Keratinocyte (primary cell): Measurements from ENCODE around the gene ARHGEF28. TPM values are rescaled to one million over a fixed set of nuclear protein-coding genes. Genes with fewer than 3 reads are reported as not detected.

Experiments
- DNase-seq: peaks from one replicate; pipeline ENCODE4 v3.0.0-alpha.2; 2011; ENCODE audit warnings: low read depth, missing footprints, low spot score
- FAIRE-seq: peaks from 2 replicates; lab custom pipeline; 2011; peaks lifted over from hg19 to GRCh38; lab: Jason Lieb, UNC
- H2AFZ ChIP-seq: 2 replicates; pipeline ENCODE4 v1.6.0; 2012; ENCODE audit warnings: low read length, control low read depth, inconsistent platforms; ENCODE audit not compliant: control insufficient read depth
- H3K27ac ChIP-seq: 2 replicates; pipeline ENCODE4 v1.5.1; 2011; ENCODE audit warnings: low read length; ENCODE audit not compliant: control insufficient read depth, insufficient read depth
- H3K27me3 ChIP-seq: 3 replicates; pipeline ENCODE4 v1.6.0; 2011; ENCODE audit warnings: low read length; ENCODE audit not compliant: control insufficient read depth, insufficient read depth; ENCODE audit errors: extremely low read depth
- H3K36me3 ChIP-seq, 2 experiments: 2 replicates in 1 of 2; 3 replicates in 1 of 2; pipeline ENCODE4 v1.5.1; 2011; ENCODE audit warnings: low read length in 2 of 2, mild to moderate bottlenecking in 1 of 2; ENCODE audit not compliant: control insufficient read depth in 2 of 2, insufficient read depth in 2 of 2; ENCODE audit errors: extremely low read depth in 1 of 2
- H3K4me1 ChIP-seq: 3 replicates; pipeline ENCODE4 v1.5.1; 2011; ENCODE audit warnings: low read length; ENCODE audit not compliant: control insufficient read depth, insufficient read depth; ENCODE audit errors: extremely low read depth
- H3K4me2 ChIP-seq: 3 replicates; pipeline ENCODE4 v1.6.0; 2011; ENCODE audit warnings: low read depth, low read length; ENCODE audit not compliant: control insufficient read depth, insufficient read depth; ENCODE audit errors: extremely low read depth
- H3K4me3 ChIP-seq, 3 experiments: fragments of 200-600 bp in 1 of 3; sonication (generic) in 1 of 3; 2 replicates in 2 of 3; 3 replicates in 1 of 3; pipeline ENCODE4 v1.5.1; 2011 to 2016; ENCODE audit warnings: low read length in 3 of 3, mild to moderate bottlenecking in 3 of 3, control low read depth in 2 of 3, inconsistent platforms in 1 of 3, low read depth in 1 of 3, mixed read lengths in 1 of 3, mixed run types in 1 of 3, moderate library complexity in 1 of 3; ENCODE audit not compliant: control insufficient read depth in 2 of 3, insufficient read depth in 2 of 3; ENCODE audit errors: extremely low read depth in 1 of 3
- H3K79me2 ChIP-seq: 2 replicates; pipeline ENCODE4 v1.6.0; 2012; ENCODE audit warnings: low read length; ENCODE audit not compliant: control insufficient read depth, insufficient read depth
- H3K9ac ChIP-seq: 3 replicates; pipeline ENCODE4 v1.6.0; 2011; ENCODE audit warnings: low read length; ENCODE audit not compliant: control insufficient read depth, insufficient read depth; ENCODE audit errors: extremely low read depth
- H3K9me1 ChIP-seq: 3 replicates; pipeline ENCODE4 v1.6.0; 2011; ENCODE audit warnings: low read length; ENCODE audit not compliant: control insufficient read depth, insufficient read depth; ENCODE audit errors: extremely low read depth
- H3K9me3 ChIP-seq: 2 replicates; pipeline ENCODE4 v1.5.1; 2012; ENCODE audit warnings: low read depth, low read length; ENCODE audit not compliant: control insufficient read depth
- H4K20me1 ChIP-seq: 3 replicates; pipeline ENCODE4 v1.6.0; 2011; ENCODE audit warnings: low read length; ENCODE audit not compliant: control insufficient read depth, insufficient read depth; ENCODE audit errors: extremely low read depth
- EZH2 ChIP-seq: IDR thresholded peaks from one replicate; pipeline ENCODE4 v1.6.1; 2012; ENCODE audit warnings: inconsistent platforms, mild to moderate bottlenecking, low read length, moderate library complexity
- dilution Hi-C: fragments of 300-500 bp; cut with MboI; formaldehyde crosslinking; loops from one replicate; pipeline ENCODE4 v1.7.0; 2020; ENCODE audit warnings: low sequenced_read_pairs; ENCODE audit not compliant: extremely low pct_ligation_motif_present
- polyA plus RNA-seq, 5 experiments: library from polyadenylated mRNA; depleted of rRNA in 3 of 5; stranded (reverse) in 3 of 5; stranded (forward) in 1 of 5; unstranded in 1 of 5; fragments of >200 nt; gene quantifications; 1 replicate in 1 of 5; 2 replicates in 3 of 5; 3 replicates in 1 of 5; pipeline versions ENCODE4 v1.2.1 to v1.2.3, GENCODE V29; 2011 to 2012; ENCODE audit warnings: missing spikeins in 2 of 5, low read depth in 1 of 5, low replicate concordance in 1 of 5
- TF ChIP-seq, protein P1 (sequence below), 3 experiments: IDR thresholded peaks in 1 of 3; conservative IDR thresholded peaks in 1 of 3; optimal IDR thresholded peaks in 1 of 3; 2 replicates in 2 of 3; 3 replicates in 1 of 3; pipeline versions ENCODE3 to v1.5.1; 2011; ENCODE audit warnings: low read length in 3 of 3, mild to moderate bottlenecking in 3 of 3, moderate library complexity in 2 of 3, control low read depth in 1 of 3, inconsistent platforms in 1 of 3; ENCODE audit not compliant: insufficient read depth in 2 of 3; ENCODE audit errors: extremely low read depth in 1 of 3

ARHGEF28 gene
- polyA plus RNA-seq, 1 donor (not counting 4 experiments of a cell fraction or from before 2014, with no cell fraction given) = 31.6 TPM

- H3K4me3 ChIP-seq = no peak overlapping the region
- H4K20me1 ChIP-seq = no peaks in the 10 kb centered on the region
- peak overlapping the region; percentile 66 for H3K27ac ChIP-seq
- dilution Hi-C loops = no loop called here
- FAIRE-seq (no peak), DNase-seq (no peak)
- no peak overlapping the region for H3K9ac ChIP-seq
- H3K27me3 ChIP-seq = no peaks in the 10 kb centered on the region
- no peaks in the 10 kb centered on the region for H3K79me2 ChIP-seq
- no peaks in the 10 kb centered on the region for H3K9me1 ChIP-seq
- H3K36me3 ChIP-seq = no peaks in the 10 kb centered on the region
- H3K4me2 ChIP-seq = peak overlapping the region; percentile 72
- H3K4me1 ChIP-seq = peaks cover 13% of the 10 kb centered on the region
- TF ChIP-seq EZH2 = no peak
- TF ChIP-seq, protein P1, sequence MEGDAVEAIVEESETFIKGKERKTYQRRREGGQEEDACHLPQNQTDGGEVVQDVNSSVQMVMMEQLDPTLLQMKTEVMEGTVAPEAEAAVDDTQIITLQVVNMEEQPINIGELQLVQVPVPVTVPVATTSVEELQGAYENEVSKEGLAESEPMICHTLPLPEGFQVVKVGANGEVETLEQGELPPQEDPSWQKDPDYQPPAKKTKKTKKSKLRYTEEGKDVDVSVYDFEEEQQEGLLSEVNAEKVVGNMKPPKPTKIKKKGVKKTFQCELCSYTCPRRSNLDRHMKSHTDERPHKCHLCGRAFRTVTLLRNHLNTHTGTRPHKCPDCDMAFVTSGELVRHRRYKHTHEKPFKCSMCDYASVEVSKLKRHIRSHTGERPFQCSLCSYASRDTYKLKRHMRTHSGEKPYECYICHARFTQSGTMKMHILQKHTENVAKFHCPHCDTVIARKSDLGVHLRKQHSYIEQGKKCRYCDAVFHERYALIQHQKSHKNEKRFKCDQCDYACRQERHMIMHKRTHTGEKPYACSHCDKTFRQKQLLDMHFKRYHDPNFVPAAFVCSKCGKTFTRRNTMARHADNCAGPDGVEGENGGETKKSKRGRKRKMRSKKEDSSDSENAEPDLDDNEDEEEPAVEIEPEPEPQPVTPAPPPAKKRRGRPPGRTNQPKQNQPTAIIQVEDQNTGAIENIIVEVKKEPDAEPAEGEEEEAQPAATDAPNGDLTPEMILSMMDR (optimal IDR thresholded peaks at IDR 0.05 in 1 of 3, IDR thresholded peaks at IDR 0.05 in 1 of 3, conservative IDR thresholded peaks at IDR 0.05 in 1 of 3; ENCODE audit: extremely low read depth in 1 of 3, insufficient read depth in 2 of 3, low read length in 3 of 3) = no peak
- H3K9me3 ChIP-seq = no peaks in the 10 kb centered on the region
- no peak overlapping the region for H2AFZ ChIP-seq
These were observed 332.0 kb downstream of the ARHGEF28 start for GRCh38 chr5:73958037-73958436.

GRCh38 chr5:73960023-73960422 is 334.0 kb downstream of the ARHGEF28 start:
- no peaks in the 10 kb centered on the region for H3K36me3 ChIP-seq
- H3K4me1 ChIP-seq = peaks cover 13% of the 10 kb centered on the region
- FAIRE-seq (no peak), DNase-seq (no peak)
- H3K27me3 ChIP-seq = no peaks in the 10 kb centered on the region
- H3K9ac ChIP-seq = no peak overlapping the region
- no peaks in the 10 kb centered on the region for H3K9me3 ChIP-seq
- no peak overlapping the region for H3K4me3 ChIP-seq
- H4K20me1 ChIP-seq = no peaks in the 10 kb centered on the region
- no peaks in the 10 kb centered on the region for H3K79me2 ChIP-seq
- no peaks in the 10 kb centered on the region for H3K9me1 ChIP-seq
- H2AFZ ChIP-seq = no peak overlapping the region
- no peak overlapping the region for H3K4me2 ChIP-seq
- dilution Hi-C loops = no loop called here
- H3K27ac ChIP-seq = no peak overlapping the region
- no peak for TF ChIP-seq EZH2
- TF ChIP-seq, protein P1 (optimal IDR thresholded peaks at IDR 0.05 in 1 of 3, IDR thresholded peaks at IDR 0.05 in 1 of 3, conservative IDR thresholded peaks at IDR 0.05 in 1 of 3; ENCODE audit: extremely low read depth in 1 of 3, insufficient read depth in 2 of 3, low read length in 3 of 3) = no peak
